ENCODE data around the gene TIMD4. TPM values are rescaled to one million over a fixed set of nuclear protein-coding genes. Genes with fewer than 3 reads are reported as not detected.

The TIMD4 gene
- total and polyA plus RNA-seq, 2 donors (not counting 1 experiment from before 2014, with no cell fraction given) = not detected

DNA sequence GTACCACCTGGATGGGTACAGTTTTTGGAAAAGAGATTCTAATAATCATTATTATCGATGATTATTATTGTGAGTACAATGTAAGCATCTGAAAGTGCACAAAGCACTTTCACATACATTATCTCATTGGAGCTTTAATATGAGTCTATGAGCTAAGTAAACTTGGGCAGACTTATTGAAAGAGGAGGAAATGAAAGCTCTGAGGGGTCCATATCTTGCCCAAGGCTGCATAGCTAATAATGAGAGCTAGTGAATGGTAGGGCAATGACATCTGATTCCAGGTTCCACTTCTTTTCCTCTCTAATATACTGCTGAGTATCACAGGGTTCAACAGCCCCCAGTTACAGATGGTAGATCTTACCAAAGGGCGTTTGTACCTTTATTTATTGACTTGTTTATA lies 26.1 kb downstream of the TIMD4 start:
- H3K4me2 ChIP-seq (ENCODE audit: extremely low read depth, insufficient read depth, low read length) = no peak overlapping the region
- H2AFZ ChIP-seq (ENCODE audit: low read length) = no peak overlapping the region
- no peak overlapping the region for H3K4me3 ChIP-seq (replicated peaks in 1 of 4; ENCODE audit: control extremely low read depth in 1 of 4, insufficient read depth in 1 of 4, low read depth in 3 of 4, low read length in 4 of 4)
- H3K9me3 ChIP-seq (ENCODE audit: control insufficient read depth, insufficient read depth, low read depth, low read length) = no peaks in the 10 kb centered on the region
- H3K4me1 ChIP-seq (ENCODE audit: control insufficient read depth, extremely low read depth, insufficient read depth, low read length) = no peaks in the 10 kb centered on the region
- no peak for DNase-seq (ENCODE audit: low read depth in 2 of 2)
- H3K79me2 ChIP-seq (ENCODE audit: control insufficient read depth, insufficient read depth, low read length) = no peaks in the 10 kb centered on the region
- H3K36me3 ChIP-seq (ENCODE audit: control insufficient read depth, insufficient read depth, low read length) = no peaks in the 10 kb centered on the region
- no peaks in the 10 kb centered on the region for H3K27me3 ChIP-seq (ENCODE audit: control insufficient read depth, insufficient read depth, low read length)
- TF ChIP-seq EZH2 (IDR thresholded peaks at IDR 0.05; ENCODE audit: low read length, missing control alignments) = no peak
- TF ChIP-seq, protein P1, sequence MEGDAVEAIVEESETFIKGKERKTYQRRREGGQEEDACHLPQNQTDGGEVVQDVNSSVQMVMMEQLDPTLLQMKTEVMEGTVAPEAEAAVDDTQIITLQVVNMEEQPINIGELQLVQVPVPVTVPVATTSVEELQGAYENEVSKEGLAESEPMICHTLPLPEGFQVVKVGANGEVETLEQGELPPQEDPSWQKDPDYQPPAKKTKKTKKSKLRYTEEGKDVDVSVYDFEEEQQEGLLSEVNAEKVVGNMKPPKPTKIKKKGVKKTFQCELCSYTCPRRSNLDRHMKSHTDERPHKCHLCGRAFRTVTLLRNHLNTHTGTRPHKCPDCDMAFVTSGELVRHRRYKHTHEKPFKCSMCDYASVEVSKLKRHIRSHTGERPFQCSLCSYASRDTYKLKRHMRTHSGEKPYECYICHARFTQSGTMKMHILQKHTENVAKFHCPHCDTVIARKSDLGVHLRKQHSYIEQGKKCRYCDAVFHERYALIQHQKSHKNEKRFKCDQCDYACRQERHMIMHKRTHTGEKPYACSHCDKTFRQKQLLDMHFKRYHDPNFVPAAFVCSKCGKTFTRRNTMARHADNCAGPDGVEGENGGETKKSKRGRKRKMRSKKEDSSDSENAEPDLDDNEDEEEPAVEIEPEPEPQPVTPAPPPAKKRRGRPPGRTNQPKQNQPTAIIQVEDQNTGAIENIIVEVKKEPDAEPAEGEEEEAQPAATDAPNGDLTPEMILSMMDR (conservative IDR thresholded peaks at IDR 0.05 in 1 of 2, IDR thresholded peaks at IDR 0.05 in 1 of 2; ENCODE audit: low read depth in 1 of 2, low read length in 2 of 2) = no peak
- H4K20me1 ChIP-seq (ENCODE audit: control insufficient read depth, extremely low read depth, insufficient read depth, low read length) = no peaks in the 10 kb centered on the region
- H3K27ac ChIP-seq (ENCODE audit: insufficient read depth, low read length) = no peak overlapping the region
- no peak overlapping the region for H3K9ac ChIP-seq (ENCODE audit: insufficient read depth, low read length)

GRCh38 chr5:156934450-156935211 lies 28.4 kb downstream of the TIMD4 start:
- H3K79me2 ChIP-seq (ENCODE audit: control insufficient read depth, insufficient read depth, low read length) = no peaks in the 10 kb centered on the region
- H3K4me2 ChIP-seq (ENCODE audit: extremely low read depth, insufficient read depth, low read length) = no peak overlapping the region
- no peak overlapping the region for H3K9ac ChIP-seq (ENCODE audit: insufficient read depth, low read length)
- H3K36me3 ChIP-seq (ENCODE audit: control insufficient read depth, insufficient read depth, low read length) = no peaks in the 10 kb centered on the region
- no peak overlapping the region for H3K4me3 ChIP-seq (replicated peaks in 1 of 4; ENCODE audit: control extremely low read depth in 1 of 4, insufficient read depth in 1 of 4, low read depth in 3 of 4, low read length in 4 of 4)
- no peaks in the 10 kb centered on the region for H4K20me1 ChIP-seq (ENCODE audit: control insufficient read depth, extremely low read depth, insufficient read depth, low read length)
- H3K4me1 ChIP-seq (ENCODE audit: control insufficient read depth, extremely low read depth, insufficient read depth, low read length) = no peaks in the 10 kb centered on the region
- no peaks in the 10 kb centered on the region for H3K27me3 ChIP-seq (ENCODE audit: control insufficient read depth, insufficient read depth, low read length)
- H3K9me3 ChIP-seq (ENCODE audit: control insufficient read depth, insufficient read depth, low read depth, low read length) = no peaks in the 10 kb centered on the region
- H3K27ac ChIP-seq (ENCODE audit: insufficient read depth, low read length) = no peak overlapping the region
- DNase-seq (ENCODE audit: low read depth in 2 of 2) = no peak
- TF ChIP-seq, protein P1 (conservative IDR thresholded peaks at IDR 0.05 in 1 of 2, IDR thresholded peaks at IDR 0.05 in 1 of 2; ENCODE audit: low read depth in 1 of 2, low read length in 2 of 2) = no peak
- no peak for TF ChIP-seq EZH2 (IDR thresholded peaks at IDR 0.05; ENCODE audit: low read length, missing control alignments)
- no peak overlapping the region for H2AFZ ChIP-seq (ENCODE audit: low read length)

DNA sequence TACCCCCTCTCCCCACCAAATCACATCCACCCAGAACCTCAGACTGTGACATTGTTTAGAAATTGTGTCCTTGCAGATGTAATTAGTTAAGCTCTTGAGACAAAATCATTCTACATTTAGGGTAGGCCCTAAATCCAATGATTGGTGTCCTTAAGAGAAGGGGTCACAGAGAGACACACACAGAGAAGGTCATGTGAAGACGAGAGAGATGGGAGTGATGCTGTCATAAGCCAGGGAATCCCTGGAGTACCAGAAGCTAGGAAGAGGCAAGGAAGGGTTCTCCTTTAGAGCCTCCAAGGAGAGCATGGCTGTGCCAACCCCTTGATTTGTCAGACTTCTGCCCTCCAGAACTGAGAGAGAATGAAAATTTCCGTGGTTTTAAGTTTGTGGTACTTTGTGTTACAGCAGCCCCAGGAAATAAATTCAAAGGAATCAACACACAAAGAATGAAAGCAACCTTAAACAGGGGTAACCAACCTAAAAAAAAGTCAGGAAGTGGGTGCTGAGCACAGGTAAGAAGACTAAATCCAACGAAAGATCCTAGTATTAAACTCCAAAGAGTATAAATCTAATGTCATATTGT lies 33.6 kb downstream of the TIMD4 start:
- no peaks in the 10 kb centered on the region for H3K79me2 ChIP-seq (ENCODE audit: control insufficient read depth, insufficient read depth, low read length)
- no peak overlapping the region for H3K27ac ChIP-seq (ENCODE audit: insufficient read depth, low read length)
- H2AFZ ChIP-seq (ENCODE audit: low read length) = no peak overlapping the region
- H3K9me3 ChIP-seq (ENCODE audit: control insufficient read depth, insufficient read depth, low read depth, low read length) = no peaks in the 10 kb centered on the region
- H3K4me2 ChIP-seq (ENCODE audit: extremely low read depth, insufficient read depth, low read length) = no peak overlapping the region
- no peaks in the 10 kb centered on the region for H3K36me3 ChIP-seq (ENCODE audit: control insufficient read depth, insufficient read depth, low read length)
- no peaks in the 10 kb centered on the region for H3K4me1 ChIP-seq (ENCODE audit: control insufficient read depth, extremely low read depth, insufficient read depth, low read length)
- H3K4me3 ChIP-seq (replicated peaks in 1 of 4; ENCODE audit: control extremely low read depth in 1 of 4, insufficient read depth in 1 of 4, low read depth in 3 of 4, low read length in 4 of 4) = no peak overlapping the region
- no peaks in the 10 kb centered on the region for H4K20me1 ChIP-seq (ENCODE audit: control insufficient read depth, extremely low read depth, insufficient read depth, low read length)
- TF ChIP-seq, protein P1 (conservative IDR thresholded peaks at IDR 0.05 in 1 of 2, IDR thresholded peaks at IDR 0.05 in 1 of 2; ENCODE audit: low read depth in 1 of 2, low read length in 2 of 2) = no peak
- TF ChIP-seq EZH2 (IDR thresholded peaks at IDR 0.05; ENCODE audit: low read length, missing control alignments) = no peak
- no peak for DNase-seq (ENCODE audit: low read depth in 2 of 2)
- no peak overlapping the region for H3K9ac ChIP-seq (ENCODE audit: insufficient read depth, low read length)
- H3K27me3 ChIP-seq (ENCODE audit: control insufficient read depth, insufficient read depth, low read length) = no peaks in the 10 kb centered on the region

Data from fibroblast of lung (primary cell).